ENCODE results near the gene PRKD2.
A peak's percentile ranks its signal among the peaks of the same experiment; 100 is the strongest.

Gene PRKD2

GRCh38 chr19:46660008-46660517, 56.9 kb downstream of the PRKD2 start:
- no peak for DNase-seq

GRCh38 chr19:46659151-46660007, 57.5 kb downstream of the PRKD2 start:
- DNase-seq = peak in 1 of 2 donors; percentile 8

GRCh38 chr19:46656541-46656940, 60.4 kb downstream of the PRKD2 start:
- DNase-seq = no peak

DNA sequence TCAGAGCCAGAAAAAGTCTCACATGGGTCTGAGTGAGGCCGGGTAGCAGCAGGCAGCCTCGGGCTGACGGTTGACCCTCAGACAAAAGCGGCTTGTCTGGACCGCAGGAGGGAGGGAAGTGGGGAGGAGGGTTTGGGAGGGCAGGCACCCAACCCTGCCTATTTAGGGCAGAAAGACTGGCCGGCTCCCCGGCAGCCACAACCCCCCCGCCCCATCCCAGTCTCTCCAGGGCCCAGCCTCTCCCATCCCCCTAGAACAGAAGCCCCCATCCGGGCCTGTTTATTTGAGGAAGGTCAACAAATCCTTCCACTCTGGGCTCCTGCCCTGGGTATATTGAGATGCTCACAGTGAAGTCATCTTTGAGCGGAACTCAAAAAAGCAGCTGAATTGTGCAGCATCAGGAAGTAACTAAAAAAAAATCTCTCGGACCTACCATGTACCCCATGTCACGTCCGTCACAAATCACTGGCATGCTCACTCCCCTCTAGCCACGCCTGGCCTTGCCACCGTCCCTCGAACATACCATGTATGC, 62.2 kb downstream of the PRKD2 start:
- DNase-seq = no peak

DNA sequence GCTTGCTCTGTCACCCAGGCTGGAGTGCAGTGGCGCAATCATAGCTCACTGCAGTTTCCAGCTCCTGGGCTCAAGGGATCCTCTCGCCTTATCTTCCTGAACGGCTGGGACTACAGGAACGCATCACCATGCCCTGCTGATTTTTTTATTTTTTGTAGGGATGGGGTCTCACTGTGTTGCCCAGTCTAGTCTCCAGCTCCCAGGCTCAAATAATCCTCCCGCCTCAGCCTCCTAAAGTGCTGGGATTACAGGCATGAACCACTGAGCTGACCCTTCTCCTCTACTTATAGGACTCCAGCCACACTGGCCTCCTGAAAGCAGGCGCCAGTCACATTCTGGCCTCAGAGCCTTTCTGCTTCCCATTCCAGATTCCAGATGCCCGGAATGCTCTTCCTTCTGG, 66.5 kb downstream of the PRKD2 start:
- DNase-seq = no peak

DNA sequence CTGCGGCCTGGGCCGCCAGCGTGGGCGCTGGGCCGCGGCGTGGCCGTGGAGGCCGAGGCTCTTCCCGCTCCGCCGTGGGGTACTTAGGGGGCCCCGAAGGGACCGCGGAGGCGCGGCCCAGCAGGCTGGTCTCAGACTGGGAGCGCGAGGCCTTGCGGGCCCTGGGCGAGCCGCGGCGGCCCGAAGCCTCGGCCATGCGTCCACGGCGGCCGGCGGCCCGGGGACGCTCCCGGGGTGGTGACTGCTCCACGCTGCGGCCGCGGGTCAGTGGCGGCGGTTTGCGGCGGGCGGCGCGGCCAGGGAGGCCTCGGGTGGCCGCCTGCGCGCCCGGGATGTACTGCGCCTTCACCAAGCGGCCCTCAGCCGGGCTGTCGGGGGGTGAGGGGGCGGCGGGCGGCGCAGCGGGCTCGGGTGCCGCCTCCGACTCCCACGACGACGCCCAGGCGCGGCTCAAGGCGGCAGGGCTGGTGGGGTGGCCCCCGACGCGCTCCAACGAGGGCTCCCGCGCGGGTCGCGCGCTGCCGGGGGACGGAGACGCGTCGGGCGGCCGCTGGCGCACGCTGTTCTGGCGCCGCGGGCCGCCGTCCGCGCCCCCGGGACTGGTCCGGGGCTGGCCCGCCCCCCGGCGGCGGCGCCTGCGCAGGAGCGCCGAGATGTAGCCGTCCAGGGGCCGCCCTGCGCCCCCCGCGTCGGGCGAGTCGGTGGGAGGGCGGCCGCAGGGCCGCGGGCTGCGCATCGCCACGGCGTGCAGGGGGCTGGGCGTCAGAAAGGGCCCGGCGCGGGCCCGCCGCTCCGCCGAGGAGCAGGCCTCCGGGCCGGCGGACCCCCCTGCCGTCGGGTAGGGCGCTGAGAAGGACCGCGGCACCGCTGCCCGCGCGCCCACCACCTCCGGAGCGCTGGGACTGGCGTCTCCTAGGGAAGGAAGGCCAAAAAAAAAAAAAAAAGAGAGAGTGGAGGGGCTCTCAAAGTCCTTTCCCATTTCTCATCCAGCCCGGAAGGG, 67.7 kb downstream of the PRKD2 start:
- DNase-seq = no peak

DNA sequence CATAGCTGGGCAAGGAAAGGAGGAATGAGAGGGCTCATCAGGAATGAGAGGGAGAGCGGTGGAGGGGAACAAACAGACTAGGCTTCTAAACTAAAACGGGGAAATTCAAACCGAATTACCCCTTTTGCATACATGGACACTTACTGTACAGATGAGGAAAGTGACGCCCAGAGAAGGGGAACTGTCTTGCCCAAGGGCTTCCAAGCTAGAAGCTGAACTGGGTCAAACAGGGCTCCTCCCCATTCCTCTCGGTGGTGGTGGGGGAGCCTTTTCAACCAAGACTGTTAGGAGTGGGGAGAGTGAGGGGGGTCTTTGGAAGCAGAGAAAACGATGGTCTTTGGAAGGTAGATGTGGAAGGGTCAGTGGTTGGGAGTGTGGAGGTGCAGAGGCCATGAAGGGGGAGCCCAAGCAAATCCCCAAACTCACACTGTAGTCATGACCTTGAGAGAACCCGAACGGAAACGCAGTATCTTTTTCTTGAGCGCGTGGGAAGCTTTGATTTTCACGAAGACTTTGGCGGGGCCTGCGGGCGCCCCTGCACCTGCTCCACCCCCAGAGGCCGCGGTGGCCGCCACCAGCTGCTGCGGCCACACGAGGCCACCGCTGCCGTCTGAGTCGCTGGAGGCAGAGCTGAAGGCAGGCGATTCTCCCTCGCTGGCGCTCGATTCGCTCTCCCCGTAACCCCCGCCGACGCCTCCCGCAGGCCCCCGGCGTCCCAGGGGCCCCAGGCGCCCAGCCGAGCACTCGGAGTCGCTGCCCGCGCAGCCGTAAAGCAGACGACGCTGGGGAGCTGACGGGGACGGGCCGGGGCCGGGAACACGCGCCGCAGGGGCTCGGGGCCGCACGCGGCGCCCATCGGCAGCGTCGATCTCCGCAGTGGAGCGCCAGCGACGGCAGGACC, 68.6 kb downstream of the PRKD2 start:
- peak in 1 of 2 donors; percentile 26 for DNase-seq

- DNase-seq = no peak
Measured at GRCh38 chr19:46646402-46646801, 70.5 kb downstream of the PRKD2 start.

- no peak for DNase-seq
Measured at GRCh38 chr19:46644720-46645119, 72.2 kb downstream of the PRKD2 start.

DNA sequence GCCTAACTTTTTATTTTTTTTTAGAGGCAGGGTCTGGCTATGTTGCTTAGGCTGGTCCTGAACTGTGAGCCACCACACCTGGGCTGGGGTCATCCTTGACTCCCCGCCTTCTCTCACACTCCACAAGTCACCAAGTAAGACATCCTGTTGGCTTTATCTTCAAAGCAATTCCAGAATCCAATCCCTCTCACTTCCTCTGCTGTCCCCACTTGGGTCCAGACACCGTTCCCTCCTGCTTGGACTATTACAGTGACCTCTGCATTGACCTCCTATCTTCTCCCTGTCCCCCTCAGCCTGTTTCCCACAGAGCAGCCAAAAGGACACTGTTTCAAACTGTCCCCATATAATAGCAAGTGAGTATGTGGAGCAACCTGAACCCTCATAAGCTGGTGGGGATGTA, 76.3 kb downstream of the PRKD2 start:
- no peak for DNase-seq

- peak; percentile 21 to 56 for DNase-seq
Measured at GRCh38 chr19:46639358-46640182, 77.3 kb downstream of the PRKD2 start.

GRCh38 chr19:46637224-46637623, 79.7 kb downstream of the PRKD2 start:
- no peak for DNase-seq

- peak; percentile 38 to 39 for DNase-seq
Measured at GRCh38 chr19:46635920-46636761, 80.8 kb downstream of the PRKD2 start, which contains the start of gene GNG8. TSS of gene GNG8 (minus strand) at chr19:46636202. CDS start at chr19:46634682, 1,520 bp downstream.

DNA sequence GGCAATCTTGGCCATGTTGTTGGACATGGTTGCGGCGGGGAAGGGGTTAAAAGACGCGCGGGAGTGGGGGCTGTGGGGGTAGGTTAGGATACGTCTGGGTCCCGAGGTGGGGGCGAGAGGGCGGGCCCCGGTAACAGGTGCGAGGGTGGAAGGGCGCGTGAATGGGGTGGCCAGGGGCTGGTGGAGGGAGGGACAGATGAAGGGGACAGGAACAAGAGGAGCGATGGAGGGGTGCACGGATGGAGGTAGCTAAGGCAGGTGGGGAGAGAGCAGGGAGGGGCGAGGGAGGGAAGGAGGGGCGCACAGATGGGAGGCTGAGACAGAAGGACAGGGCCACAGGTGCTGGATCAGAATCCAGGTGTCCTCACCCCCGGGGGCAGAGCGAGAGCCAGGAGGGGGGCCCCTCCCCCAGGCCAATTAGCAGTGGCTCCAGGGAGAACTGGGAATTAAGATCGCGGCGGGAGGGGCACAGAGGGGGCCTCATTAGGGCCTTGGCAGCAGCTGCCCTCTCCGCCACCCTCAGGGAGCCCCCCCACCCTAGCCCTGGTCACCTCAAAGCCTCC, 82.2 kb downstream of the PRKD2 start:
- no peak for DNase-seq

- DNase-seq = peak; percentile 96 to 97
Measured at GRCh38 chr19:46634045-46634655, 82.8 kb downstream of the PRKD2 start.

DNA sequence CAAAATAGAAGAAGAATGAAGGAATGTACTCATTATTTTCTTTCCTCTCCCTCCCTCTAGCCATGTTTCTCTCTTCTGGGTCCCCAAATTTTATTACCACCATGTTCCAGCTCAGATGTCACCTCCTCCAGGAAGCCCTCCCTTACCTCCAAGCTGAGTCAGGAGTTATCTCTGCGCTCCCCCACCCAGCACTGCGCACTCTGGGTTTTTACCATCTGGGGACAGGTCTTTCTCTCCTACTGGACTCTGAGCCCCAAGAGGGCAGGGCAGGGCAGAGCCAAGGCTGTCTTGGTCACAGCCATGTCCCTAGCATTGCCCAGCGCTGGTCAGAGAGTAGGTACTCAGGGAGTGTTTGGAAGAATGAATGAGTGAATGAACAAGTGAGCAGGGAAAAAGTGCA, 83.8 kb downstream of the PRKD2 start:
- DNase-seq = no peak

GRCh38 chr19:46631481-46631880, 85.4 kb downstream of the PRKD2 start:
- DNase-seq = no peak

GRCh38 chr19:46630586-46631205, 86.2 kb downstream of the PRKD2 start:
- DNase-seq = no peak

Measured in CD4-positive, alpha-beta T cell treated with Interleukin-4 for 1 hour (primary cell).